Transverse colon (tissue), 3 donors: ENCODE measurements around the gene SELPLG.

Source experiments
- EP300 ChIP-seq: sonication (generic); formaldehyde crosslinking; IDR thresholded peaks from one replicate; pipeline ENCODE4 v1.6.1; 2017; ENCODE audit warnings: antibody characterized with exemption, low read depth
- TF ChIP-seq, protein P1 (sequence below), 5 experiments: fragments of 200-600 bp in 3 of 5; fragments of 450-650 bp in 2 of 5; sonication (generic) in 3 of 5; IDR thresholded peaks; 1 replicate in 2 of 5; 2 replicates in 3 of 5; pipeline ENCODE4 v1.5.1; 2016 to 2017; ENCODE audit warnings: antibody characterized with exemption in 5 of 5, inconsistent platforms in 3 of 5, mild to moderate bottlenecking in 2 of 5, moderate library complexity in 1 of 5

- TF ChIP-seq, protein P1, sequence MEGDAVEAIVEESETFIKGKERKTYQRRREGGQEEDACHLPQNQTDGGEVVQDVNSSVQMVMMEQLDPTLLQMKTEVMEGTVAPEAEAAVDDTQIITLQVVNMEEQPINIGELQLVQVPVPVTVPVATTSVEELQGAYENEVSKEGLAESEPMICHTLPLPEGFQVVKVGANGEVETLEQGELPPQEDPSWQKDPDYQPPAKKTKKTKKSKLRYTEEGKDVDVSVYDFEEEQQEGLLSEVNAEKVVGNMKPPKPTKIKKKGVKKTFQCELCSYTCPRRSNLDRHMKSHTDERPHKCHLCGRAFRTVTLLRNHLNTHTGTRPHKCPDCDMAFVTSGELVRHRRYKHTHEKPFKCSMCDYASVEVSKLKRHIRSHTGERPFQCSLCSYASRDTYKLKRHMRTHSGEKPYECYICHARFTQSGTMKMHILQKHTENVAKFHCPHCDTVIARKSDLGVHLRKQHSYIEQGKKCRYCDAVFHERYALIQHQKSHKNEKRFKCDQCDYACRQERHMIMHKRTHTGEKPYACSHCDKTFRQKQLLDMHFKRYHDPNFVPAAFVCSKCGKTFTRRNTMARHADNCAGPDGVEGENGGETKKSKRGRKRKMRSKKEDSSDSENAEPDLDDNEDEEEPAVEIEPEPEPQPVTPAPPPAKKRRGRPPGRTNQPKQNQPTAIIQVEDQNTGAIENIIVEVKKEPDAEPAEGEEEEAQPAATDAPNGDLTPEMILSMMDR (IDR thresholded peaks at IDR 0.05) = no peak
- TF ChIP-seq EP300 = no peak
Measured at GRCh38 chr12:108623577-108623976, 10.1 kb downstream of the SELPLG start.
